Astrocyte (in vitro differentiated cells and primary cell): ENCODE results near the gene ZXDC.

Experiments used
- CTCF ChIP-seq: IDR thresholded peaks from 2 replicates; pipeline ENCODE4 v1.5.1; 2011; ENCODE audit warnings: low read depth, mild to moderate bottlenecking, inconsistent platforms, low read length, moderate library complexity; ENCODE audit not compliant: insufficient read depth
- EZH2 ChIP-seq: IDR thresholded peaks from 2 replicates; pipeline ENCODE4 v1.6.1; 2012; ENCODE audit warnings: mild to moderate bottlenecking, low read length, inconsistent platforms; ENCODE audit not compliant: insufficient read depth

- no peak for TF ChIP-seq CTCF
- no peak for TF ChIP-seq EZH2
These were observed 39.5 kb upstream of the ZXDC start for GRCh38 chr3:126515066-126515706.
